Glutamatergic neuron (in vitro differentiated cells): ENCODE measurements around the gene HTR2B. TPM values are rescaled to one million over a fixed set of nuclear protein-coding genes. Genes with fewer than 3 reads are reported as not detected.
"Not testable (repeated sequence)": the region's sequence is repeated elsewhere in the genome, so short reads cannot be mapped to it uniquely, and the experiment has no call there.

Source experiments
- DNase-seq: peaks from one replicate; pipeline ENCODE4 v3.0.0; 2022
- H3K27ac Mint-ChIP-seq: one replicate; pipeline ENCODE4 v1.8.0; 2020; ENCODE audit warnings: mild to moderate bottlenecking, mixed read lengths, inconsistent platforms; ENCODE audit not compliant: unreplicated experiment
- H3K27me3 Mint-ChIP-seq: one replicate; pipeline ENCODE4 v1.8.0; 2020; ENCODE audit warnings: mild to moderate bottlenecking, moderate library complexity, mixed read lengths, inconsistent platforms; ENCODE audit not compliant: unreplicated experiment
- H3K36me3 Mint-ChIP-seq: one replicate; pipeline ENCODE4 v1.8.0; 2020; ENCODE audit warnings: mild to moderate bottlenecking, mixed read lengths, inconsistent platforms; ENCODE audit not compliant: unreplicated experiment
- H3K4me1 Mint-ChIP-seq: one replicate; pipeline ENCODE4 v1.8.0; 2020; ENCODE audit warnings: mild to moderate bottlenecking, low read depth, mixed read lengths, inconsistent platforms; ENCODE audit not compliant: unreplicated experiment
- H3K4me3 Mint-ChIP-seq: one replicate; pipeline ENCODE4 v1.8.0; 2020; ENCODE audit warnings: mild to moderate bottlenecking, mixed read lengths, inconsistent platforms; ENCODE audit not compliant: unreplicated experiment
- H3K9me3 Mint-ChIP-seq: one replicate; pipeline ENCODE4 v1.8.0; 2020; ENCODE audit warnings: mild to moderate bottlenecking, moderate library complexity, mixed read lengths, inconsistent platforms; ENCODE audit not compliant: unreplicated experiment
- total RNA-seq: library from RNA; stranded (reverse); fragmentation: NEBNext Ultra II Directional; extraction: Animal tissue kit (Norgen Biotek cat#: 25700); gene quantifications from one replicate; pipeline ENCODE4 v1.2.1, GENCODE V29; 2021; ENCODE audit not compliant: unreplicated experiment
- TF ChIP-seq, protein P1 (sequence below): fragments of 200-600 bp; sonication (generic); IDR thresholded peaks from one replicate; pipeline ENCODE4 v1.5.0; 2021; ENCODE audit not compliant: partially characterized antibody, unreplicated experiment

Gene HTR2B
- total RNA-seq, 1 donor from 2014 or later = not detected

- H3K9me3 Mint-ChIP-seq = no peaks in the 10 kb centered on the region
- H3K4me3 Mint-ChIP-seq = no peak overlapping the region
- TF ChIP-seq, protein P1, sequence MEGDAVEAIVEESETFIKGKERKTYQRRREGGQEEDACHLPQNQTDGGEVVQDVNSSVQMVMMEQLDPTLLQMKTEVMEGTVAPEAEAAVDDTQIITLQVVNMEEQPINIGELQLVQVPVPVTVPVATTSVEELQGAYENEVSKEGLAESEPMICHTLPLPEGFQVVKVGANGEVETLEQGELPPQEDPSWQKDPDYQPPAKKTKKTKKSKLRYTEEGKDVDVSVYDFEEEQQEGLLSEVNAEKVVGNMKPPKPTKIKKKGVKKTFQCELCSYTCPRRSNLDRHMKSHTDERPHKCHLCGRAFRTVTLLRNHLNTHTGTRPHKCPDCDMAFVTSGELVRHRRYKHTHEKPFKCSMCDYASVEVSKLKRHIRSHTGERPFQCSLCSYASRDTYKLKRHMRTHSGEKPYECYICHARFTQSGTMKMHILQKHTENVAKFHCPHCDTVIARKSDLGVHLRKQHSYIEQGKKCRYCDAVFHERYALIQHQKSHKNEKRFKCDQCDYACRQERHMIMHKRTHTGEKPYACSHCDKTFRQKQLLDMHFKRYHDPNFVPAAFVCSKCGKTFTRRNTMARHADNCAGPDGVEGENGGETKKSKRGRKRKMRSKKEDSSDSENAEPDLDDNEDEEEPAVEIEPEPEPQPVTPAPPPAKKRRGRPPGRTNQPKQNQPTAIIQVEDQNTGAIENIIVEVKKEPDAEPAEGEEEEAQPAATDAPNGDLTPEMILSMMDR = no peak
- H3K27me3 Mint-ChIP-seq = peaks cover 1% of the 10 kb centered on the region
- DNase-seq = no peak
- peaks cover 8% of the 10 kb centered on the region for H3K36me3 Mint-ChIP-seq
- peak overlapping the region; percentile 21 for H3K27ac Mint-ChIP-seq
- peaks cover 7% of the 10 kb centered on the region for H3K4me1 Mint-ChIP-seq
These were observed 36.1 kb downstream of the HTR2B start for GRCh38 chr2:231088754-231089153.

DNA sequence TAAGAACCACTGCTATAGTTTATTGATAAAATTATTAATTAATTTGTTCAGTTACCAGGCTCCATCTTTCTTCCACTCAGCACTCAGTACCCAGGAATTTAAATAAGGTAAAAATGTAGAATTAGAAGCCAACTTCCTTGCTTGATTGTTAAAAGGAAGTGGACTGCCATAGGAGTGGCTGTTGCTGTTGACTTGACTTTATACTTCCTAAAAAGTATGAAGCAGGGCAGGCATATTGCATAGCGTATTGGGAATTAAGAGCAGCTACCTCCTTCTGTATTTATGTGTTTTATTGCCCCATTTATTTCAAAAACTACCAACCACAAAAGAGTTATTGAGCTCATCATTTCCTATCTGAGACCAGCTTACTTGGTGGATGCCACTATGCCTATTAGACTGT lies 40.3 kb downstream of the HTR2B start:
- H3K27ac Mint-ChIP-seq = no peak overlapping the region
- TF ChIP-seq, protein P1 = no peak
- H3K9me3 Mint-ChIP-seq = no peaks in the 10 kb centered on the region
- H3K4me1 Mint-ChIP-seq = no peaks in the 10 kb centered on the region
- H3K4me3 Mint-ChIP-seq = no peak overlapping the region
- no peak for DNase-seq
- H3K36me3 Mint-ChIP-seq = no peaks in the 10 kb centered on the region
- peaks cover 1% of the 10 kb centered on the region for H3K27me3 Mint-ChIP-seq

DNA sequence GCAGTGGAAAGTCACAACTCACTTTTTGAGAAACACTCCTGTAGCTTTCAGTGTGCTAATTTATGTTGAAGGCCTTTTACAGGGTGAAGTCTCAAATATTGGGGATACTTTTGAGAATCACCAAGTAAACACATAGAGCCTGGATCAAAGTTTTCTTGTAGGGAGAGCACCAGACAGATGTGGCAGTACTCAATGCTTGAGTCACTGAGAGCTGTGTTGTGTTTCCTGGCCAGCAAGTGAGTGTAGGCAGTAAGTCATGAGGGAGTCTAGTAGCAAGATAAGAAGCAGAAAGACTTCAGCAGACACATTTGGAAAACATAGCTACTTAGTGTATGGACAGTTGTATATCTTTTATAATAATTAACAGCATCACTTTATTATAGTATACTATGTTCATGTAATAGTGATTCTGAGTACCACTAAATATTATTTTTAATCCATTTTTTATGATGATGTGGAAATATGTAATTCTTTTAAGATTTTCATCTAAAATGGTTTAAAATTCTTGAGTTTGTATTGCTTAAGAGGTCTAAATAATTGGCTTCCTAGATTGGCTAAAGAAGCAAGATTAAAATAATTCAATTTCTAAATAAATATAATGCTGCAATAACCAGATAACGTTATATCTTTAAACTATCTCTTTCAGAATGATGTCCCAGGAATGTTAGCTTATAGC lies 55.3 kb downstream of the HTR2B start:
- Mint-ChIP-seq H3K9me3 (no peaks in the 10 kb centered on the region), H3K4me1 (no peaks in the 10 kb centered on the region), H3K27ac (no peak overlapping the region), H3K36me3 (no peaks in the 10 kb centered on the region), H3K27me3 (no peaks in the 10 kb centered on the region), H3K4me3 (no peak overlapping the region)
- no peak for DNase-seq
- TF ChIP-seq, protein P1 = no peak

DNA sequence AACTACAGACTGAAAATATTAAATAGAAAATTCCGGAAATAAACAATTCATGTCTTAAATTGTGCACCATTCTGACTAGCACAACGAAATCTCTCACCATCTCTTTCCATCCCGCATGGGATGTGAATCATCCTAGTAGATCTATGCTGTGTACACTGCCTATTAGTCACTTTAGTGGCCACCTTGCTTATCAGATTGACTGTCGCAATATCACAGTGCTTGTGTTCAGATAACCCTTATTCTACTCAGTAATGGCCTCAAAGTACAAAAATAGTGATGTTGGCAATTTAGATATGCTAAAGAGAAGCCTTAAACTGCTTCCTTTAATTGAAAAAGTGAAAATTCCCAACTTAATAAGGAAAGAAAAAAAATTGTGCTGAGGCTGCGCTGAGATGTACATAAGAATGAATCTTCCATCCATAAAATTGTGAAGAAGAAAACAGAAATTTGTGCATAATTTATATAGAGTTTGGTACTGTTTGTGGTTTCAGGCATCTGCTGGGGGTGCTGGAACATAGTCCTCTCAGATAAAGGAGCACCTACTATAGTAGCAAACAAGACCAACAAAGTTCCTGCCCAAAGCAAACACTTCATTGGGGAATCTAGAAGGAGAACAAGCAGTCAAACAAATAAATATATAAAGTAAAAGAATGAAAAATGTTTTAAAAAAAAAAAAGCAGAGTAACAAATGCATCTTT lies 56.2 kb downstream of the HTR2B start:
- DNase-seq = no peak
- Mint-ChIP-seq H3K36me3 (no peaks in the 10 kb centered on the region), H3K4me1 (no peaks in the 10 kb centered on the region), H3K27ac (no peak overlapping the region), H3K27me3 (no peaks in the 10 kb centered on the region), H3K4me3 (no peak overlapping the region), H3K9me3 (no peaks in the 10 kb centered on the region)
- TF ChIP-seq, protein P1 = no peak

GRCh38 chr2:231067531-231067930 lies 57.3 kb downstream of the HTR2B start:
- DNase-seq, H3K27me3 Mint-ChIP-seq, H3K36me3 Mint-ChIP-seq, H3K4me1 Mint-ChIP-seq, H3K27ac Mint-ChIP-seq, H3K9me3 Mint-ChIP-seq, H3K4me3 Mint-ChIP-seq: not testable (repeated sequence)
